ENCODE results near the gene DCUN1D4. TPM values are rescaled to one million over a fixed set of nuclear protein-coding genes. Genes with fewer than 3 reads are reported as not detected.

Gene DCUN1D4
- total RNA-seq, 1 donor from 2014 or later, result 29.5 TPM

- intact Hi-C loops (cut with DNase I), result no loop called here
- H3K27me3 ChIP-seq, result no peaks in the 10 kb centered on the region
- no peaks in the 10 kb centered on the region for H3K36me3 ChIP-seq
- peaks cover 0 to 7% of the 10 kb centered on the region in 2 donors for H3K4me1 ChIP-seq
- no peak for DNase-seq (ENCODE audit: low spot score in 2 of 2)
- H3K9me3 ChIP-seq, result no peaks in the 10 kb centered on the region
- no peak overlapping the region for H3K4me3 ChIP-seq
- no peak overlapping the region for H3K27ac ChIP-seq
- TF ChIP-seq CTCF (IDR thresholded peaks at IDR 0.05), result no peak
Observed at GRCh38 chr4:51850294-51850693, 7.3 kb downstream of the DCUN1D4 start.

- peak overlapping the region in 1 of 2 donors; percentile 1 for H3K27ac ChIP-seq
- DNase-seq (ENCODE audit: low spot score in 2 of 2), result no peak
- H3K4me3 ChIP-seq, result no peak overlapping the region
- no peaks in the 10 kb centered on the region for H3K9me3 ChIP-seq
- TF ChIP-seq CTCF (IDR thresholded peaks at IDR 0.05), result no peak
- peaks cover 0 to 10% of the 10 kb centered on the region in 2 donors for H3K4me1 ChIP-seq
- no peaks in the 10 kb centered on the region for H3K27me3 ChIP-seq
- intact Hi-C loops (cut with DNase I), result no loop called here
- no peaks in the 10 kb centered on the region for H3K36me3 ChIP-seq
Observed at GRCh38 chr4:51851090-51851936, 8.4 kb downstream of the DCUN1D4 start.

GRCh38 chr4:51851937-51852290 lies 9.0 kb downstream of the DCUN1D4 start:
- no peak for DNase-seq (ENCODE audit: low spot score in 2 of 2)
- peaks cover 0 to 11% of the 10 kb centered on the region in 2 donors for H3K4me1 ChIP-seq

GRCh38 chr4:51853027-51853682 lies 10.2 kb downstream of the DCUN1D4 start:
- Histone ChIP-seq H3K4me3 (no peak overlapping the region), H3K36me3 (no peaks in the 10 kb centered on the region), H3K27ac (peak overlapping the region; percentile 33 to 59), H3K9me3 (no peaks in the 10 kb centered on the region), H3K27me3 (no peaks in the 10 kb centered on the region), H3K4me1 (peaks cover 0 to 11% of the 10 kb centered on the region in 2 donors)
- DNase-seq (ENCODE audit: low spot score in 2 of 2), result no peak
- intact Hi-C loops (cut with DNase I), result no loop called here
- no peak for TF ChIP-seq CTCF (IDR thresholded peaks at IDR 0.05)

More at GRCh38 chr4:51851937-51852290, 9.0 kb downstream of the DCUN1D4 start:
- TF ChIP-seq CTCF (IDR thresholded peaks at IDR 0.05), result no peak
- no peaks in the 10 kb centered on the region for H3K36me3 ChIP-seq
- no peaks in the 10 kb centered on the region for H3K27me3 ChIP-seq
- H3K9me3 ChIP-seq, result no peaks in the 10 kb centered on the region
- intact Hi-C loops (cut with DNase I), result no loop called here
- H3K4me3 ChIP-seq, result no peak overlapping the region
- H3K27ac ChIP-seq, result peak overlapping the region in 1 of 2 donors; percentile 1

GRCh38 chr4:51855270-51855669 lies 12.3 kb downstream of the DCUN1D4 start:
- Histone ChIP-seq H3K9me3 (no peaks in the 10 kb centered on the region), H3K4me3 (no peak overlapping the region), H3K27me3 (no peaks in the 10 kb centered on the region), H3K4me1 (peaks cover 0 to 17% of the 10 kb centered on the region in 2 donors), H3K36me3 (no peaks in the 10 kb centered on the region), H3K27ac (no peak overlapping the region)
- no peak for TF ChIP-seq CTCF (IDR thresholded peaks at IDR 0.05)
- intact Hi-C loops (cut with DNase I), result no loop called here
- no peak for DNase-seq (ENCODE audit: low spot score in 2 of 2)

Measured in ascending aorta (tissue), 2 donors.